AG04449 (cell line): ENCODE results near the gene KSR2.

Source experiments
- CTCF ChIA-PET: fragments of 350-600 bp; formaldehyde crosslinking; extraction: SDS; loops from one replicate; lab custom pipeline; 2021; ENCODE audit warnings: antibody characterized with exemption; lab: Yijun Ruan, JAX
- POLR2A ChIA-PET: fragments of 400-600, 350-600 bp; formaldehyde crosslinking; extraction: SDS; loops from one replicate; lab custom pipeline; 2020; ENCODE audit warnings: antibody characterized with exemption, inconsistent platforms; lab: Yijun Ruan, JAX
- DNase-seq: peaks from one replicate; pipeline ENCODE4 v3.0.0-alpha.2; 2010; ENCODE audit warnings: low read depth, low spot score
- H3K4me3 ChIP-seq: 2 replicates; pipeline ENCODE4 v1.5.1; 2011; ENCODE audit warnings: low read depth, mild to moderate bottlenecking, control low read depth, low read length
- CTCF ChIP-seq: IDR thresholded peaks from one replicate; pipeline ENCODE4 v1.5.1; 2011; ENCODE audit warnings: mild to moderate bottlenecking, moderate library complexity, low read length, control low read depth, inconsistent platforms; ENCODE audit not compliant: insufficient read depth; ENCODE audit errors: missing control alignments

Gene KSR2

DNA sequence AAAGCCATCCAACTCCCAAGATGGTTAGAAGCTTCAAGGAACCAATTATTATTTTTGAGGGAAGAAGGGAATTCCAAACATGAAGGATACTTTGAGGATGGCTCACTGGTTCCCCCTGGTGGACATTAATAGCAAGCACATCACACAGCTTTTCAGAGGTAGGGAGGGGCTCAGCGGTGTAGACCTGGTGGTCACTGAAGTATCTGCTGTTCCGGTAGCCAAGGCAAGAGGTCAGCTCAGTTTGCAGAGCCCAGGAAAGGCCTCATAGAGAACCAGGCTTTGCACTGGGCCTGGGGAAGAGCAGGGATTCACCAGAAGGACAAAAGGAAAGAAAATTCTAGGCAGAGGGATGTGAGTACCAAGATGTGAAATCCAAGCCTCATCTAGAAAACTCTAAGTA lies 118.7 kb downstream of the KSR2 start:
- peak; percentile 81 for TF ChIP-seq CTCF
- CTCF ChIA-PET: interaction anchor here (0.5 to 12.6 kb wide), 53 partner anchors 9 to 824 kb away, joined by 3 to 276 read pairs (median 4); no protein-coding TSS in a partner anchor
- POLR2A ChIA-PET: no interaction called here
- no peak for DNase-seq
- no peak overlapping the region for H3K4me3 ChIP-seq

- TF ChIP-seq CTCF: no peak
- no peak for DNase-seq
- no peak overlapping the region for H3K4me3 ChIP-seq
- CTCF ChIA-PET: interaction anchor here (1.2 to 12.6 kb wide), 5 partner anchors 9 to 635 kb away, joined by 7 to 276 read pairs (median 68); no protein-coding TSS in a partner anchor
- POLR2A ChIA-PET: no interaction called here
Observed at GRCh38 chr12:117847371-117847770, 121.4 kb downstream of the KSR2 start.

GRCh38 chr12:117845271-117845904 lies 123.4 kb downstream of the KSR2 start:
- ChIA-PET POLR2A (no interaction called here), CTCF (interaction anchor here (0.6 to 1.7 kb wide), 5 partner anchors 9 to 609 kb away, joined by 3 to 5 read pairs (median 5); no protein-coding TSS in a partner anchor)
- TF ChIP-seq CTCF: no peak
- H3K4me3 ChIP-seq: no peak overlapping the region
- no peak for DNase-seq

DNA sequence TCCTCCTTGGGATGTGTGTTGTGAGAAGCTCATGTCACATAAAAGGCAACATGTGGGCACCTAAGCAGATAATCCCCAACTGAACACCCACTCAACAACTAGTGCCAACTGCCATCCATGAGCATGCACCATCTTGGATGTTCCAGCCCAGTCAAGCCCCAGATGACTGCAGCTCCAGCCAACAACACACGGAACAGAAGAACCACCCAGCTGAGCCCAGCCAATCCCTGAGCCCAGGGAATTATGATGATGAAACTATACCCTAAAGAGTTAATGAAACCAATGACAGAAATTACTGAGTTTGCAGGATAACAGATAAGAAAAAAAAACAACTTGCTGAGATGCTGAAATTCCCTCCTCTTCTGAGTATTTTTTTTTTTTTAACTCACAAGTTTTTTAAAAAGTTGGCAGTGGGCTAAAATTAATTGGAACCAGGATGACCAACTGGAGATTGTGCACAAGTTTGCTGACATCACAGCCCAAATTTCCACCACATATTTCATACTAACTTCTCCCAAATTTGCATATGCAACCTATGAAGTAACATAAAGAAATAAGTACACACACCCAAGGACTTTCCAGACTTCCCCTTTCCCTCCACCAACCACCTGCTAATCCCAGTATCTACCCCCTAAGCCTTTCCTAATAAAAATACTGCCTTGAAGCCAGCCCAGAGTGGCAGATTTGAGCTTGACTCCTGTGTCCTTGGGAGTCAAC lies 124.5 kb downstream of the KSR2 start:
- H3K4me3 ChIP-seq: no peak overlapping the region
- TF ChIP-seq CTCF: no peak
- POLR2A ChIA-PET: no interaction called here
- CTCF ChIA-PET: interaction anchor here (0.7 to 14.6 kb wide), 6 partner anchors 11 to 631 kb away, joined by 3 to 392 read pairs (median 4); no protein-coding TSS in a partner anchor
- no peak for DNase-seq

GRCh38 chr12:117842630-117843029 lies 126.2 kb downstream of the KSR2 start:
- POLR2A ChIA-PET: no interaction called here
- CTCF ChIA-PET: interaction anchor here (0.6 to 14.6 kb wide), 2 partner anchors 14 to 476 kb away, joined by 4 to 392 read pairs; no protein-coding TSS in a partner anchor

More at GRCh38 chr12:117842630-117843029, 126.2 kb downstream of the KSR2 start:
- no peak overlapping the region for H3K4me3 ChIP-seq
- DNase-seq: no peak
- no peak for TF ChIP-seq CTCF
